Caco-2 (cell line): ENCODE data around the gene ZFHX2. TPM values are rescaled to one million over a fixed set of nuclear protein-coding genes. Genes with fewer than 3 reads are reported as not detected.
"Not testable (repeated sequence)": the region's sequence is repeated elsewhere in the genome, so short reads cannot be mapped to it uniquely, and the experiment has no call there.

ENCODE experiments used
- Bru-seq: library from RNA; stranded (reverse); fragments of 400-500 nt; gene quantifications from one replicate; lab custom pipeline; 2021; lab: Mats Ljungman, UMichigan
- BruChase-seq, 2 experiments: library from RNA; stranded (reverse); fragments of 400-500 nt; gene quantifications; one replicate each; lab custom pipeline; 2021; lab: Mats Ljungman, UMichigan
- BruUV-seq: library from RNA; stranded (reverse); fragments of 400-500 nt; replicated peaks from 2 replicates; lab custom pipeline; 2021; lab: Mats Ljungman, UMichigan
- CTCF ChIA-PET: fragments of 300-600 bp; sonication (Branson Sonifier 250); formaldehyde crosslinking; loops from one replicate; lab custom pipeline; 2022; ENCODE audit warnings: antibody characterized with exemption; lab: Charles Lee
- POLR2A ChIA-PET: fragments of 300-600 bp; sonication (Branson Sonifier 250); formaldehyde crosslinking; loops from one replicate; lab custom pipeline; 2022; ENCODE audit warnings: antibody characterized with exemption; lab: Charles Lee
- DNase-seq, 2 experiments: peaks; one replicate each; pipeline versions ENCODE4 v3.0.0 to v3.0.0-alpha.2; 2020 to 2022
- H3K27me3 ChIP-seq: replicated peaks from 2 replicates; pipeline ENCODE4 v1.6.0; 2011; ENCODE audit warnings: low read length; ENCODE audit not compliant: control insufficient read depth, insufficient read depth
- H3K36me3 ChIP-seq: 2 replicates; pipeline ENCODE4 v1.5.1; 2011; ENCODE audit warnings: low read length; ENCODE audit not compliant: control insufficient read depth, insufficient read depth
- H3K4me1 ChIP-seq: fragments of 250-450 bp; sonication (Bioruptor Pico); 2 replicates; pipeline ENCODE4 v1.5.1; 2020; ENCODE audit warnings: mild to moderate bottlenecking
- H3K4me3 ChIP-seq: 2 replicates; pipeline ENCODE4 v1.5.1; 2011; ENCODE audit warnings: low read depth, mild to moderate bottlenecking, control low read depth, low read length
- H3K9me3 ChIP-seq: fragments of 250-450 bp; sonication (Bioruptor Pico); 2 replicates; pipeline ENCODE4 v1.5.1; 2020; ENCODE audit warnings: mild to moderate bottlenecking, moderate library complexity
- H3K27ac Mint-ChIP-seq: one replicate; pipeline ENCODE4 v1.8.0; 2022; ENCODE audit warnings: mixed read lengths; ENCODE audit not compliant: unreplicated experiment
- H3K27me3 Mint-ChIP-seq: one replicate; pipeline ENCODE4 v1.8.0; 2022; ENCODE audit warnings: mixed read lengths; ENCODE audit not compliant: insufficient read depth, unreplicated experiment
- H3K36me3 Mint-ChIP-seq: one replicate; pipeline ENCODE4 v1.8.0; 2022; ENCODE audit warnings: mild to moderate bottlenecking, mixed read lengths; ENCODE audit not compliant: insufficient read depth, unreplicated experiment
- H3K4me1 Mint-ChIP-seq: one replicate; pipeline ENCODE4 v1.8.0; 2022; ENCODE audit warnings: low read depth, mixed read lengths; ENCODE audit not compliant: unreplicated experiment
- H3K4me3 Mint-ChIP-seq: one replicate; pipeline ENCODE4 v1.8.0; 2022; ENCODE audit warnings: mild to moderate bottlenecking, moderate library complexity, mixed read lengths; ENCODE audit not compliant: unreplicated experiment
- H3K9me3 Mint-ChIP-seq: one replicate; pipeline ENCODE4 v1.8.0; 2022; ENCODE audit warnings: mixed read lengths; ENCODE audit not compliant: unreplicated experiment
- intact Hi-C: fragments of 100-400 bp; cut with micrococcal nuclease; formaldehyde crosslinking; loops from one replicate; pipeline ENCODE4 v1.10.0; 2022; ENCODE audit not compliant: unreplicated experiment
- long read RNA-seq: library from polyadenylated mRNA; stranded (forward); transcript quantifications from one replicate; pipeline ENCODE4 v2.0.0, GENCODE V29; 2022
- total RNA-seq: library from RNA; stranded (reverse); gene quantifications from 2 replicates; pipeline ENCODE4 v1.2.3, GENCODE V29; 2022
- TF ChIP-seq, protein P1 (sequence below), 2 experiments: fragments of 200-600 bp in 1 of 2; IDR thresholded peaks; 1 replicate in 1 of 2; 2 replicates in 1 of 2; pipeline versions ENCODE4 v1.5.1 to v1.8.0; 2011 to 2022; ENCODE audit warnings: antibody characterized with exemption in 1 of 2, control low read depth in 1 of 2, inconsistent platforms in 1 of 2, low read depth in 1 of 2, low read length in 1 of 2, mild to moderate bottlenecking in 1 of 2, moderate library complexity in 1 of 2; ENCODE audit not compliant: insufficient read depth in 1 of 2, severe bottlenecking in 1 of 2, unreplicated experiment in 1 of 2

The ZFHX2 gene
- total RNA-seq, result 1.1 and 1.4 TPM in 2 replicates
- Bru-seq, nascent RNA, result percentile 34 among the genes with signal in this experiment
- percentile 29 among the genes with signal in this experiment for BruChase-seq, experiment 1, labeled RNA remaining after a 2-hour chase
- percentile 31 among the genes with signal in this experiment for BruChase-seq, experiment 2, labeled RNA remaining after a 6-hour chase
- long read RNA-seq, partial matches to known transcripts, result 1 of 4 reads
- long read RNA-seq, other reads (novel, unspliced or antisense), result 3 of 4 reads

DNA sequence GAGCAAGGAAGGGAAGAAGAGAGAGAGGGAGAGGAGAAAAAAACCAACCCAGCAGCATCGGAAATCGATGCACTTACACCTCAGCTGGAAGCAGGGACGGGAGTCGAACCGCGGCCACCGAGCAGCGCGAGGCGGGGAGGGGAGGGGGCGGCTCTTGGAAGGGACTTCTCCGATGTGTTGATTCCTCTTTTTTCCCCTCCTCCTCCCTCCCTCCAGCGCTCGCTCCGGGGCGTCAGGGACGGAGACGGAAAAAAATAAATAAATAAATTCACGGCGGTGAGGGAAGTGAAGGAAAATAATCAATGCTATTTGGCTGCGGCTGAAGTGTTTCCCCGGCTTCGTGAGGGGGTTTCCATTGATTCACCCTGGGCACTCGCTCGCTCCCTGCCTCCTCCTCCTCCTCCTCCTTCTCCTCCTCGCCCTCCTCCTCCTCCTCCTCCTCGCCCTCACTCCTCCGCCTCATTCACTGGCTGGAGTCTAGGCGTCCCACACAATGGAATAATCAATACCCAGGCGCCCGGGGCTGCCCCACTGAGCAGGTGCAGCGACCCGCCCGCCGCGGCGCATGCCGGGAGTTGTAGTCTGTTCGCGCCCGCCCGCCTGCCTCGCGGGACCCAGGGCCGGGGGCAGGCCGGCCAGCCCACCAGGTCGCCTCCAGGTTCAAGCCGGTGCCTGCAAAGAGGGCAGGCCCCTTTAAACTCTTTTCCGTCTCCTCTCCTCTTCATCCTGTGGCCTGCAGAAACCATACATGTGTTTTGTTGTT lies at the start of gene ZFHX2:
ZFHX2 (minus strand) TSS at position 500 of the 763 bp plus-strand sequence. CDS start 16,440 bp downstream, outside the sequence.
- H3K9me3 ChIP-seq, result no peaks in the 10 kb centered on the region
- BruUV-seq, result no TSS peak
- intact Hi-C loops, result no loop called here
- peaks cover under 1% of the 10 kb centered on the region for H3K4me1 Mint-ChIP-seq
- no peak within 1 kb of the TSS for H3K27ac Mint-ChIP-seq
- no peaks in the 10 kb centered on the region for H3K27me3 Mint-ChIP-seq
- no peaks in the 10 kb centered on the region for H3K9me3 Mint-ChIP-seq
- ChIA-PET POLR2A (interaction anchor here (0.6 to 0.7 kb wide), 2 partner anchors 9 to 231 kb away, joined by 3 to 4 read pairs; no protein-coding TSS in a partner anchor), CTCF (interaction anchor here (0.7 to 1.5 kb wide), 2 partner anchors 10 to 73 kb away, joined by 4 to 5 read pairs; no protein-coding TSS in a partner anchor)
- H3K36me3 Mint-ChIP-seq, result peaks cover 8% of the 10 kb centered on the region
- H3K36me3 ChIP-seq, result no peaks in the 10 kb centered on the region
- no peak within 1 kb of the TSS for H3K4me3 Mint-ChIP-seq
- DNase-seq, result peak; percentile 80 to 87
- H3K4me1 ChIP-seq, result 0 out of 2 replicates have a peak, but pooled peaks cover 5% of the 10 kb centered on the region
- TF ChIP-seq, protein P1, sequence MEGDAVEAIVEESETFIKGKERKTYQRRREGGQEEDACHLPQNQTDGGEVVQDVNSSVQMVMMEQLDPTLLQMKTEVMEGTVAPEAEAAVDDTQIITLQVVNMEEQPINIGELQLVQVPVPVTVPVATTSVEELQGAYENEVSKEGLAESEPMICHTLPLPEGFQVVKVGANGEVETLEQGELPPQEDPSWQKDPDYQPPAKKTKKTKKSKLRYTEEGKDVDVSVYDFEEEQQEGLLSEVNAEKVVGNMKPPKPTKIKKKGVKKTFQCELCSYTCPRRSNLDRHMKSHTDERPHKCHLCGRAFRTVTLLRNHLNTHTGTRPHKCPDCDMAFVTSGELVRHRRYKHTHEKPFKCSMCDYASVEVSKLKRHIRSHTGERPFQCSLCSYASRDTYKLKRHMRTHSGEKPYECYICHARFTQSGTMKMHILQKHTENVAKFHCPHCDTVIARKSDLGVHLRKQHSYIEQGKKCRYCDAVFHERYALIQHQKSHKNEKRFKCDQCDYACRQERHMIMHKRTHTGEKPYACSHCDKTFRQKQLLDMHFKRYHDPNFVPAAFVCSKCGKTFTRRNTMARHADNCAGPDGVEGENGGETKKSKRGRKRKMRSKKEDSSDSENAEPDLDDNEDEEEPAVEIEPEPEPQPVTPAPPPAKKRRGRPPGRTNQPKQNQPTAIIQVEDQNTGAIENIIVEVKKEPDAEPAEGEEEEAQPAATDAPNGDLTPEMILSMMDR (IDR thresholded peaks at IDR 0.05; ENCODE audit: insufficient read depth in 1 of 2, low read depth in 1 of 2, low read length in 1 of 2, severe bottlenecking in 1 of 2, unreplicated experiment in 1 of 2), result no peak
- peak within 1 kb of the TSS; percentile 54 for H3K4me3 ChIP-seq
- no peaks in the 10 kb centered on the region for H3K27me3 ChIP-seq

GRCh38 chr14:23600806-23601205 lies 49.2 kb upstream of the ZFHX2 start:
- no peaks in the 10 kb centered on the region for H3K27me3 Mint-ChIP-seq
- H3K27ac Mint-ChIP-seq, result no peak overlapping the region
- no peak for DNase-seq
- H3K36me3 Mint-ChIP-seq, result no peaks in the 10 kb centered on the region
- no peak overlapping the region for H3K4me3 Mint-ChIP-seq
- POLR2A ChIA-PET, result no interaction called here
- Histone ChIP-seq H3K27me3 (no peaks in the 10 kb centered on the region), H3K4me1 (peaks cover 3% of the 10 kb centered on the region; the same call in 1 of the 2 replicates), H3K9me3 (no peaks in the 10 kb centered on the region), H3K36me3 (no peaks in the 10 kb centered on the region), H3K4me3 (no peak overlapping the region)
- intact Hi-C loops, result no loop called here
- H3K9me3 Mint-ChIP-seq, result no peaks in the 10 kb centered on the region
- TF ChIP-seq, protein P1 (IDR thresholded peaks at IDR 0.05; ENCODE audit: insufficient read depth in 1 of 2, low read depth in 1 of 2, low read length in 1 of 2, severe bottlenecking in 1 of 2, unreplicated experiment in 1 of 2), result no peak
- CTCF ChIA-PET, result no interaction called here
- no peaks in the 10 kb centered on the region for H3K4me1 Mint-ChIP-seq
- no TSS peak for BruUV-seq

GRCh38 chr14:23600322-23600707 lies 48.8 kb upstream of the ZFHX2 start:
- Histone ChIP-seq H3K36me3 (no peaks in the 10 kb centered on the region), H3K4me3 (no peak overlapping the region), H3K9me3 (no peaks in the 10 kb centered on the region), H3K27me3 (no peaks in the 10 kb centered on the region), H3K4me1 (peaks cover 3% of the 10 kb centered on the region; the same call in 1 of the 2 replicates)
- Mint-ChIP-seq H3K27me3 (no peaks in the 10 kb centered on the region), H3K27ac (no peak overlapping the region), H3K36me3 (no peaks in the 10 kb centered on the region), H3K9me3 (no peaks in the 10 kb centered on the region), H3K4me1 (no peaks in the 10 kb centered on the region), H3K4me3 (no peak overlapping the region)
- no peak for DNase-seq
- ChIA-PET CTCF (no interaction called here), POLR2A (no interaction called here)
- no TSS peak for BruUV-seq
- TF ChIP-seq, protein P1 (IDR thresholded peaks at IDR 0.05; ENCODE audit: insufficient read depth in 1 of 2, low read depth in 1 of 2, low read length in 1 of 2, severe bottlenecking in 1 of 2, unreplicated experiment in 1 of 2), result no peak
- intact Hi-C loops, result no loop called here

GRCh38 chr14:23594191-23594590 lies 42.6 kb upstream of the ZFHX2 start:
- H3K4me3 Mint-ChIP-seq, H3K27me3 ChIP-seq, H3K4me1 ChIP-seq, H3K27ac Mint-ChIP-seq, H3K36me3 Mint-ChIP-seq, H3K9me3 ChIP-seq, POLR2A ChIA-PET, H3K4me1 Mint-ChIP-seq, DNase-seq, CTCF ChIA-PET, H3K4me3 ChIP-seq, H3K27me3 Mint-ChIP-seq, BruUV-seq, H3K36me3 ChIP-seq, intact Hi-C loops, H3K9me3 Mint-ChIP-seq: not testable (repeated sequence)
